OCI-LY1 (cell line): ENCODE data around the gene LHX2.

Experiments
- H2AFZ ChIP-seq: fragments of 200-600 bp; sonication (generic), shearing (Covaris generic); 2 replicates; pipeline ENCODE4 v1.6.0; 2014; ENCODE audit warnings: antibody characterized with exemption, mild to moderate bottlenecking, low read length
- H3F3A ChIP-seq: fragments of 200-600 bp; sonication (generic), shearing (Covaris generic); 2 replicates; pipeline ENCODE4 v1.6.0; 2014; ENCODE audit warnings: mild to moderate bottlenecking, antibody characterized with exemption, low read length, moderate library complexity; ENCODE audit not compliant: insufficient read depth
- H3K27ac ChIP-seq: fragments of 200-600 bp; sonication (generic); 2 replicates; pipeline ENCODE4 v1.5.1; 2014; ENCODE audit warnings: low read length, mixed run types, mild to moderate bottlenecking, low read depth; ENCODE audit not compliant: poor library complexity, severe bottlenecking
- H3K27me3 ChIP-seq: fragments of 200-600 bp; sonication (generic); 2 replicates; pipeline ENCODE4 v1.6.0; 2014; ENCODE audit warnings: antibody characterized with exemption, mild to moderate bottlenecking, low read length, moderate library complexity; ENCODE audit not compliant: insufficient read depth
- H3K36me3 ChIP-seq: fragments of 200-600 bp; sonication (generic); 2 replicates; pipeline ENCODE4 v1.6.1; 2014; ENCODE audit warnings: mild to moderate bottlenecking, antibody characterized with exemption, low read length, moderate library complexity, mixed read lengths; ENCODE audit not compliant: insufficient read depth
- H3K4me1 ChIP-seq: fragments of 200-600 bp; sonication (generic); 2 replicates; pipeline ENCODE4 v1.5.1; 2014; ENCODE audit warnings: mild to moderate bottlenecking, low read length, moderate library complexity; ENCODE audit not compliant: insufficient read depth, severe bottlenecking
- H3K4me2 ChIP-seq: fragments of 200-600 bp; sonication (generic), shearing (Covaris generic); 2 replicates; pipeline ENCODE4 v1.6.1; 2014; ENCODE audit warnings: low read length
- H3K4me3 ChIP-seq: fragments of 200-600 bp; sonication (generic); 2 replicates; pipeline ENCODE4 v1.5.1; 2014; ENCODE audit warnings: low read length, low read depth, mild to moderate bottlenecking, mixed read lengths; ENCODE audit not compliant: poor library complexity, severe bottlenecking
- H3K79me2 ChIP-seq: fragments of 200-600 bp; shearing (Covaris generic); 2 replicates; pipeline ENCODE4 v1.6.1; 2016; ENCODE audit warnings: mixed run types, low read length, mixed read lengths; ENCODE audit not compliant: insufficient read depth
- H3K9ac ChIP-seq: fragments of 200-600 bp; sonication (generic), shearing (Covaris generic); 2 replicates; pipeline ENCODE4 v1.6.1; 2014; ENCODE audit warnings: mild to moderate bottlenecking, low read length, mixed read lengths
- H3K9me2 ChIP-seq: fragments of 200-600 bp; sonication (generic), shearing (Covaris generic); 2 replicates; pipeline ENCODE4 v1.6.1; 2014; ENCODE audit warnings: low read depth, mild to moderate bottlenecking, low read length, mixed read lengths
- H3K9me3 ChIP-seq: fragments of 200-600 bp; shearing (Covaris generic); 2 replicates; pipeline ENCODE4 v1.6.1; 2014; ENCODE audit warnings: low read length, mixed read lengths
- H4K20me1 ChIP-seq: fragments of 200-600 bp; sonication (generic), shearing (Covaris generic); 2 replicates; pipeline ENCODE4 v1.6.0; 2016; ENCODE audit warnings: mild to moderate bottlenecking, low read length; ENCODE audit not compliant: insufficient read depth
- CTCF ChIP-seq: fragments of 200-600 bp; sonication (generic), shearing (Covaris generic); IDR thresholded peaks from 2 replicates; pipeline ENCODE4 v1.5.1; 2017; ENCODE audit warnings: mild to moderate bottlenecking, antibody characterized with exemption, low read length, moderate library complexity, mixed read lengths
- EZH2 ChIP-seq: fragments of 200-600 bp; sonication (generic), shearing (Covaris generic); IDR thresholded peaks from 2 replicates; pipeline ENCODE4 v1.8.0; 2017; ENCODE audit warnings: borderline replicate concordance, mixed run types, mild to moderate bottlenecking, antibody characterized with exemption, low read length, moderate library complexity, mixed read lengths

The LHX2 gene

GRCh38 chr9:124007565-124008302 is 3.8 kb upstream of the LHX2 start:
- no peaks in the 10 kb centered on the region for H3K36me3 ChIP-seq
- H3K27ac ChIP-seq = no peak overlapping the region
- H3K9me3 ChIP-seq = no peaks in the 10 kb centered on the region
- TF ChIP-seq CTCF = no peak
- no peak for TF ChIP-seq EZH2
- H3K4me1 ChIP-seq = no peaks in the 10 kb centered on the region
- H3K79me2 ChIP-seq = no peaks in the 10 kb centered on the region
- no peak overlapping the region for H3K4me2 ChIP-seq
- H3K27me3 ChIP-seq = no peaks in the 10 kb centered on the region; the same call in none of the 2 replicates
- H3F3A ChIP-seq = no peaks in the 10 kb centered on the region
- H3K9me2 ChIP-seq = no peaks in the 10 kb centered on the region
- H2AFZ ChIP-seq = no peak overlapping the region
- H3K4me3 ChIP-seq = no peak overlapping the region
- H4K20me1 ChIP-seq = no peaks in the 10 kb centered on the region
- H3K9ac ChIP-seq = no peak overlapping the region

GRCh38 chr9:124008303-124008693 is 3.3 kb upstream of the LHX2 start:
- Histone ChIP-seq H3K4me3 (no peak overlapping the region), H3K36me3 (no peaks in the 10 kb centered on the region), H3K79me2 (no peaks in the 10 kb centered on the region), H3F3A (no peaks in the 10 kb centered on the region), H3K27ac (no peak overlapping the region), H3K9me2 (no peaks in the 10 kb centered on the region), H3K4me2 (no peak overlapping the region), H3K27me3 (no peaks in the 10 kb centered on the region; the same call in none of the 2 replicates), H3K9ac (no peak overlapping the region), H3K4me1 (no peaks in the 10 kb centered on the region), H2AFZ (no peak overlapping the region), H3K9me3 (no peaks in the 10 kb centered on the region), H4K20me1 (no peaks in the 10 kb centered on the region)
- TF ChIP-seq EZH2 (no peak), CTCF (no peak)

- Histone ChIP-seq H3K4me2 (no peak overlapping the region), H3K9me2 (no peaks in the 10 kb centered on the region), H3K79me2 (no peaks in the 10 kb centered on the region), H3K27me3 (no peaks in the 10 kb centered on the region; the same call in none of the 2 replicates), H3K4me1 (no peaks in the 10 kb centered on the region), H3K9me3 (no peaks in the 10 kb centered on the region), H2AFZ (no peak overlapping the region), H3K9ac (no peak overlapping the region), H4K20me1 (no peaks in the 10 kb centered on the region), H3K27ac (no peak overlapping the region), H3K4me3 (no peak overlapping the region), H3K36me3 (no peaks in the 10 kb centered on the region), H3F3A (no peaks in the 10 kb centered on the region)
- TF ChIP-seq CTCF (no peak), EZH2 (no peak)
Measured at GRCh38 chr9:124008694-124009530, 2.7 kb upstream of the LHX2 start.
